Fibroblast of peridontal ligament (primary cell): ENCODE data around the gene EXD3.
A peak's percentile ranks its signal among the peaks of the same experiment; 100 is the strongest.

ENCODE experiments used
- DNase-seq: peaks from one replicate; pipeline ENCODE4 v3.0.0-alpha.2; 2010; ENCODE audit errors: extremely low read depth

EXD3 gene

DNA sequence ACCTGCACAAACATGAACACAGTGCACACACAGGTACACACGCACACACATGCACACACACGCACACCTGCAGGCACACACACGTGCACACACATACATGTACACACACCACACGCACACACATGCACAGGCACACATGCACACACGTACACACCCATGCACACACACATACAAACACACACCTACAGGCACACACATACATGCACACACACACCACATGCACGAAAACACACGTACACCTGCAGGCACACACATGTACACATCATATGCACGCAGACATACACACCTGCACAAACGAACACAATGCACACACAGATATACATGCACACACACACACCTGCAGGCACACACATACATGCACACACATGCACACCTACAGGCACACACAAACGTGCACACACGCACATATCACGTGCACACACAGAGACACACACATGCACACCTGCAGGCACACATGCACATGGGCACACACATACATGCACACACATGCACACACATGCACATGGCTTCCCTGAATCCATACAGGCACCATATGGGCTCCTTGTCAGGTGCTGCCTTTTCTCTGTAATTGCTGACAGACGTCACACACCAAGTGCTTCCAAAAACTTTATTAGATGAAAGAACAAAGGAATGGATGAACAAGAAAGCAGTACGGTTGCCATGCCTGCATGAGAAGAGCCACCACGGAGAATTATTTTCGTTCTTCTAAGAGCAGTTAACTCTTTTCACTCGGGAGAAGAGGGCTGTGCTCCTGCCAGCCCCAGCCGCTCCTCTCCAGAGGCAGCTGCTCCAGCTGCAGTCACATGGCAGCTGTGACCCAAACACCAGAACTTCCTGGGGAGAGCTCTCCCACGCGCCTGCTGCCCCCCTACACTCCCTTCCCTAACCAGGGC, 57.2 kb downstream of the EXD3 start:
- DNase-seq, result no peak

DNA sequence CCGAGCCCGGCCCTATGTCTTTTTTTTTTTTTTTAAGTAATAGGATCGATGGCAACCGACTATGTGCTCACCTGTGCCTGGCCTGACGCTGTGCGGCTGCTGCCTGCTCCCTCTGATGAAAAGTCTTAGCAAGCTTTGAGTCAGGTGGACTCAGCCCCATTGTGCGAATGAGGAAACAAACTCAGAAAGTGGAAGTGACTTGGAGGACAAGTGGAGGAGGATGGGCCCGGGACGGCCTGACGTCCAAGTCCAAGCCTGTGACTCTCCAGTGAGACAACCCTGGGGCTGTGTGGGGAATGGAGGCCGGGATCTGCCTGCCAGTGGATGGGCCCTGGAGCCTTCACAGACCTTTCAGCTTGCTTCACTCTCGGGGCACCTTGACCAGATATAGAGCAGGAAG, 57.9 kb downstream of the EXD3 start:
- no peak for DNase-seq

DNA sequence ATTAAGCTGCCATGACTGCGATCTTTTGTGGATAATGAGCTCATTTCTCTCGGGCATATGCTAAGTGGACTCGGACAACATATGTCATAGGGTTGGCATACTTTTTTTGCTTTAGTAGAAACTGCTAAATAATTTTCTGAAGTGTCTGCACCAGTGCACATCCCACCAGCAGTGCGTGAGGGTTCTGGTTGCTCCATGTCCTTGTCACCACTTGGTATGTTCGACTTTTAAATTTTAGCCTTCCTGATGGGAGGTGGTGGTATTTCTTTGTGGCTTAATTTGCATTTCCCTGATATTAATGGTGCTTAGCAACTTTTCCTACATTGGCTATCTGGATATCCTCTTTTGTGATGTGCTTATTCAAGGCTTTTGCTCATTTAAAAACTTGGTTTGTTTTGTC, 63.1 kb downstream of the EXD3 start:
- DNase-seq, result no peak

DNA sequence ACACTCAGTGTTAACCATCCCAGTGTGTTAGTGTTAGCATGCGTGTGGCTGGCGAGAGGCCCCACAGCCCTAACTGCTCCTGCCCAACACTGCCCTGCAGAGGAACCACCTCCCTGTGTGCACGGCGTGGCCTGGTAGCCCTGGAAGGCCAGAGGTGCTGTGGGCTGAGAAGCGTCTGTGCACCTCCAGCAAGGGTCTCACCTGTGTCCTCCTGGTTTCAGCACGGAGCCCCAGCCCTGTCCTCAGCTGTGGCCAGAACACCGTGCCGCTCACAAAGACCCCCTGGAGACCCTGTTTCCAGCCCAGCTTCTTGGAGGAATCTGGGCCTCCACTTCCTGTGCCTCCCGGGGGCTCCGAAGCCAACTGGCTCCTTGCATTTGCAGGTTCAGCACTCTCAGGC, 64.8 kb downstream of the EXD3 start:
- DNase-seq, result no peak

DNA sequence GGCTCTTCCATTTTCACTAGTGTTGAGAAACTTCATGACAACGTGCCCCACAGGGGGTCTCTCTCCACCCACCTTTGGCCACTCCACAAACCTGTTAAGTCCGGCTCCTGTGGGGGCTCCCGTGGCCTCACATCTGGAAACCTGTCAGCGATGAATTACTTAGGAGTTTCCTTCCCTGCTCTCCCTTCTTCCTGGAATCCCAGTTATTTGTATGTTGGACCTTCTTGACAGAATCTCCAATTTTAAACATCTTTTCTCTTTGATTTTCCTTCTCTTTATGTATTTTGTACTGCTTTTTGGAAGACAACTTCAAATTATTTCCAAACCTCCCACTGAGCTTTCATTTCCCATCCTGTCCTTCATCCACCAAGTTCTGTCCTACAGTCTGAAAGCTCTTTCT, 65.8 kb downstream of the EXD3 start:
- DNase-seq, result peak; percentile 9

DNA sequence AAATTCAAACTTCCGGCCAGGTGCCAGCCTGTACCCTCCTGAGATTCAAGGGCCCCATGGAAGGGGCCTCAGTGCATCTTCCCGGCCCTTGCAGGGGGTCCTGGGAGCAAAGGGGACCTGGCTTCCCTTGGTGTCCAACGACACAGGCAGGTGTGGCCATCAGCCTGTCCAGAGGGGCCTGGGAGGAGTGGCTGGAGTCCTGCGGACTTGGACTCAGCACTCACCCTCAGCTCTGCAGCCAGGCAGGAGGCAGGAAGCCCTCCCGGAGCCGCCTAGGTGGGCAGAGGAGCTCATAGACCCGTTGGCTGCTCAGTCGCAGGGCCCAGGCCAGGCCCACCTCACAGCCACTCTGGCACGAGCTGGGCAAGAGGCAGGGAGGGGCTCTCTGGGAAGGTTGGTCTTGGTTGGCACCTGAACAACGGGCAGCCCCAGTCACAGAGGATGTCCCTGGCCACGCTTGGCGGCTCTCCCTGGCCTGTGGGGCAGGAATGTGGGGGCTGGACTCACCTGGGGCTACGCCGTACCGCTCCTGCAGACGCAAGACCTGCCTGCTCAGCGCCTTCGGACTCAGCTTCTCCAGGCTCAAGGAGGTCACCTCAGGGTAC, 67.1 kb downstream of the EXD3 start:
- no peak for DNase-seq

DNA sequence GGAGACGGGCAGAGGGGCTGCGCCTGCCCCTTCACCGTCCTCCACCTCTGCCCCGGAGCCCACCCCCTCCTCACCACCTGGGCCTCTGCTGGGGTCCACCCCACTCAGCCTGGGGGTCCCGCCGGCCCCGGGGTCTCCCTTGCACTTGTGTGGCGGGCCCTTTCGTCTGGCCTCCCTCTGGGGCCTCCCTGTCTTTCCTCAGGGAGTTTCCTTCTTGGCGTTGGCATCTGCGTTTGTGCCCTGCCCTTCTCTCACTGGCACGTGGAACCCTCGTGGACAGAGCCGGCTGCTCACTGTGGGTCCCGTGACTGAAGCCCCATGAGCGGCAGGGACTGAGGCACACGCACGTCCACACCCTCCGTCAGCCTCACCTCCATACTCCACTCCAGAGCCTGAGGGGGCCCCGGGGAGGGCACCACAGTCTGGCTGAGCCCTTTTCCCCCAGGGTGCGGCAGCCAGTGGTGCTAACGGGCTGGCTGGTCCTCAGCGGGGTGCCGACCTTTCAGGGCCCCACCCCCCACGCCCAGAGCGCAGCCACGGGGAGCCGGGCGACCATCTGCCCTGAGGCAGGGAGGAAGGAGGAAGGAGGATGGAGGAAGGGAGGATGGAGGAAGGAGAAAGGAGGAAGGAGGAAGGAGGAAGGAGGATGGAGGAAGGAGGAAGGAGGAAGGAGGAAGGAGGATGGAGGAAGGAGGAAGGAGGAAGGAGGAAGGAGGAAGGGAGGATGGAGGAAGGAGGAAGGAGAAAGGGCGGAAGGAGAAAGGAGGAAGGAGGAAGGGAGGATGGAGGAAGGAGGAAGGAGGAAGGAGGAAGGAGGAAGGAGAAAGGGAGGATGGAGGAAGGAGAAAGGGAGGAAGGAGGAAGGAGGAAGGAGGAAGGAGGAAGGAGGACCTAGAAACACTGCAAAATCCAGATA, 67.9 kb downstream of the EXD3 start:
- DNase-seq, result no peak

DNA sequence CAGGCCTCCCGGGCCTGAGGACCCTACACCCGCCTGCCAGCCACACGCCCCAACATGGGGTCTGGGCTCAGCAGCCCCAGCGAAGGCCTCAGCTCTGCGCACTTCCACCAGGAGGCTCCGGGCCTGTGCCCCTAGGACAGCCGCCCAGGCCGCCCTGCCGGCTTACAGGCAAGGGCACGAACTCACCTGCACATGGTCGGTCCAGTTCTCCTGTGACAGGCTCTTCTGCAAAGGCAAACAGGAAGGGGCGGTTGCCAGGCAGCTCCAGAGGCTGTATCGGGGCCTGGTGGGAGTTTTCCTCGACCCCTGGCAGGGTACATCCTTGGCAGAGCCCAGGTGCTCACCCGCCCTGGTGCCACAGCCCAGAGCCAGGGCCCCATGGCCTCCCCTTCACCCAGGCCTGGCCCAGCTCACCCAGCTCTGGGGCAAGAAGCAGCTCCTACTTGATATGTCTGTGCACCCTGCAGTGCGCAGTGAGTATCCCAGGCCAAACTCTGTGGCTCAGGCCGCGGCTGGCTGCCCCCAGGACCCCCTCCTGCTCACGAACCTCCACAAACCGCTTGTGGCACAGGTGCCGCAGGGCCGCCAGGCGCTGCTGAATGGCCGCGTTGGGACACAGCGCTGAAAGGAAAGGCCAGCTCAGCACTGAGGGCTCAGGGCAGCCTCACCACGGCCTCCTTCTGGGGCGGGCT, 68.7 kb downstream of the EXD3 start:
- no peak for DNase-seq

DNA sequence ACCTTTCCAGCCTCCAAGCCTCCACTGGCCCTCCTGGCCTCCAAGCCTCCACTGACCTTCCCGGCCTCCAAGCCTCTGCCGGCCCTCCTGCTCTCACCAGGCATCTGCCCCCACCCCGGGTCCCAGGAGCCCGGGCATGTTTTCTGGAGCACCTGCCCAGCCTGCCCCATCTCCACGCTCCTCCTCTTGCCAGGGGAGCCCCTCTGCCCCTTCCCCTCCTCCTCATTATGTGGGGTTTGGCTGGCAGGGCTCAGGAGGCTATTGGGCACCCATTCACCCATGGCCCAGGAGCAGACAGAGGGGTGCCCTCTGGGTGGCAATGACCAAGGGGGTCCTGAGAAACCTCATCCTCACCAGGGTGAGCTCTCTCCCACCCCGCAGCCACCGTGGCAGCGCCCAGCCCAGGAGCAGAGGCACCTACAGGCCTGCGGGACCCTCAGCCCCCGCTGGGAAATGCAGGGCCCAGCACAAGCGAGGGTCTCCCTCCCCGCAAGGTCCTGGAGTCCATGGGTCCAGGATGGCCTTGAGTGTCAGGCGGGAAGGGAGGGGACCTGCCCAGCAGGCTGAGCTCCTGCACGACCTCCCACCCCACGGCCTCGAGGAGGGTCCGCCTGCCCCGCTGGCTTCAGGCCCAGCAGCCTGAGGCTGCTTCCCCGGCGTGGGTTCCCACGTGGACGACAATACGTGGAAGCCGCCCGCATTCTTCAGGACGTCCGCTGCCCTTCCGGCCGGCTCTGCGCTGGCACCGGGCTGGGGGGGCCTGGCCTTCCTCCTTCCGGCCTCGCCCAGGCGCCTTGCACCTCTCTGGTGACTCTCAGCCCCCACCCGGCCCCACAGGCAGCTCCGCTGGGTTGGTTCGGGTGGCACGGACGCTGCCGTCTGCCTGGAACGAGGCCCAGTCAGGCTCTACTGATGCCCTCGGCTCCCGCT, 69.5 kb downstream of the EXD3 start:
- no peak for DNase-seq

DNA sequence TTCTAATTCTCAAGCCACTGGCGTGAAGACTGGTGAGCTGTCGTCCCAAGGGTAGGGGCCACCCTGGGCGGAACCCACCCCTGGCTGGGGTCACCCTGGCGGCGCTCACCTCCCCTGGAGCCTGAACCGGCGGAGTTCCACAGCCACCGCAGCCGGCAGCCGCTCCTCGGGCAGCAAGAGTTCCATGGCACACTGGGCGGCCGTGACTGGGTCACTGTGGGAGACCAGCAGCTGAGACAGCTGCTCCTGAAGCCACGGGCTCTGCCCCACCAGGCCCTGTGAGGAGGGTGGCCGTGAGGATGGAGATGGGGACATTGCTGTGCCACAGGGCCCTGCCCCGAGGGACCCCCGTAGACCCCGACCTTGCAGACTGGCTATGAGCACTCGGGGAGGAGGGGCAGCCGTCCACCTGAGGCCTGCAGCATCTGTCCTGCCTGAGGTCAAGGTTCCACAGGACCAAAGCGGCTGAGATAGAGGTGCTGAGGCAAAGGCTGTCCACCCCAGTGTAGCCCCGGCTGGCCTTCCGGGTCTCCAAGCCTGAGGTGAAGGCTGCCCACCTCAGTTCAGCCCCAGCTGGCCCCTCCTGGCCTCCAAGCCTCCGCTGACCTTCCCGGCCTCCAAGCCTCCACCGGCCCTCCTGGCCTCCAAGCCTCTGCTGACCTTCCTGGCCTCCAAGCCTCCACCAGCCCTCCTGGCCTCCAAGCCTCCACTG, 70.3 kb downstream of the EXD3 start:
- DNase-seq, result no peak

DNA sequence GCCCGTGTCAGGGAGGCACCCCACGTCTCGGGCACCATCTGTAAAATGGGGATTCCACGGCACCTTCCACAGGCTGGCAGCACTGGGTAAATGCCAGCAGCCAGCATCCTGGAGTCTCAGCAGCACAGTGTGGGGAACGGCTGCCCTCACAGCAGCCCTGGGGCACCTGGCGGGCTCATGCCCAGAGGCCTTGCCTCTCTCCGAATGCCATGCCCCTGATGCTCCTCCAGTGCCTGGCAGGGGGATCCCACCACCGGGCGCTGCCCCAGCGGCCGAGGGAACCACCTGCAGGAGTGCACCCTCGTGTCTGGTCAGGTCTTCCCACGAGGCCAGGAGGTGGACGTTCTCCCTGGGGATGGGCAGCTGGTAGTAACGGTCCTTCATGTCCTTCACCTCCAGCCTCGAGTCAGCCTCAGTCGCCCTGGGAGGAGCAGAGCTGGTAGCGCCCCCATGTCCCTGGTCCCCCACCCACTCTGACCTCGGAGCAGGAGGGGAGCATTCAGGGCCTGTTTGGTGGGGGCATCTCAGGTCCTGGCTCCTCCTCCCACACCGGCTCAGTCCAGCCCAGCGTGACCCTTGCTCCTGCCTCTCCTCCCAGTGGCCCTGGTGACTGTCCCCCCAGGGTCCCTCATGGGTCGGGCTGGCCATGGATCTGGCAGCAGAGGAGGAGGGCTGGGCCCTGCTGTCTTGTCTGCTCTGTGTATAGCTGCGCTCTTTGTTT, 71.0 kb downstream of the EXD3 start:
- no peak for DNase-seq

DNA sequence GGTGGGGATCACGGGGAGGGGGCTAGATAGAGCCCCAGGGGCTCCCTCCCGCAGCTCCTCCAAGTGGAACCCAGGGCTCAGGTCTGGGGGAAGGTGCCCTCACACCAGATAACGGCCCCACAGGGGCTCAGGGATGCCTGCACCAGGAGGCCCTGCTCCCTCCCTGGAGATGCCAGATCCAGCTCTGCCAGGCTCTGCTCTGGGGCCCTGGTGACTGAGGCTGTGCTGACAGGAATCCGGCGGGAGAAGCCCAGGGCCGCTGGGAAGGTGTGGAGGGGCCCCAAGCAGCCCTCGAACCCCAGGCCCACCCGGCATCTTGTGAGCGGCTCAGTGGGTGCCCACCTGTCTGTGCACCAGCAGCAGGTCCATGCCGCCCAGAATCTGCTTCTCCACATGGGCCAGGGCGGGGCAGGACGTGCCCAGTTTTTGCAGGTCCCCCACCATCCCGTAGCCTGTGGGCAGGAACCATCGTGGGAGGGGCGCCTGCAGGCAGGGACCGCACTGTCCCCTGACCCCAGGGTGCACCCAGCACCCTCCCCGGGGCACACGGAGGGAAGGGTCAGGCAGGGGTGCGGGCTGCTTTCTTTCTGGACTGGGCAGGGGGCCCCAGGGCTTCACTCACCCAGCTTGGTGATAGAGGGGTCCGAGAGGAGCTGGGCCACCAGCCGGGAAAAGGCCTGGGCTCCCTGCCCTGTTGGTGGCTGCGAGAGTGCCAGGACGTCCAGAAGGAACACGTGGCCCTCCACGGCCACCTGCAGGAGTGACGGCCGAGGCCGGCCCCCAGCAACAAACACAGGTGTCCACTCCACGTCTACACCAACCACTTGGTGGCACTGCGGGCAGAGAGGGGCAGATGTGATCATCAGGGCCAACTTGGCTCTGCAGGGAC, 72.0 kb downstream of the EXD3 start:
- DNase-seq, result no peak

DNA sequence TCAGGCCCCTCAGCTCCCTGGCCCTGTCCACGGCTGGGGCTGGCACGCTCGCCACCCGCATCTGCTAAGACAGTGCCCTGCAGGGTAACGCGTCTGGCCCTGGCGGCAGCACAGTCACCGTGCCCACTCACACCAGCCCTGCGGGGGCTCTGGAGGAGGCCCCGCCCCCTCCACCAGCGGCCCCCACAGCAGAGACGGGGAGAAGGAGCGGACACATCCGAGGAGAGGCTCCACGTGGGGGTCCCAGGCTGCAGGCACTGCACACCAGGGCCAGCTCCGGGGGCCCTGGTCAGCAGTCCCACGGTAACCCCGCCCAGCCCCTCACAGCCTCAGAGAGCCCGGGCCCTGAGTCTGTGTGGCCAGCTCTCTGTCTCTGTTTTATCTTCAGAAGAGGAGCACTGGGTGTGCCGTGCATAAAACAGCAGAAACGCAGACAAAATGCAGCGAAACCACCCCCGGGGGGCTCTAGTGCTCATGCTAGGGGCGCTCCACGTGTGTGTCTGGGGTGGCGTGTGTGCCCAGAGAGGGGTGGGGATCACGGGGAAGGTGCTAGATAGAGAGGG, 73.4 kb downstream of the EXD3 start:
- DNase-seq, result no peak

DNA sequence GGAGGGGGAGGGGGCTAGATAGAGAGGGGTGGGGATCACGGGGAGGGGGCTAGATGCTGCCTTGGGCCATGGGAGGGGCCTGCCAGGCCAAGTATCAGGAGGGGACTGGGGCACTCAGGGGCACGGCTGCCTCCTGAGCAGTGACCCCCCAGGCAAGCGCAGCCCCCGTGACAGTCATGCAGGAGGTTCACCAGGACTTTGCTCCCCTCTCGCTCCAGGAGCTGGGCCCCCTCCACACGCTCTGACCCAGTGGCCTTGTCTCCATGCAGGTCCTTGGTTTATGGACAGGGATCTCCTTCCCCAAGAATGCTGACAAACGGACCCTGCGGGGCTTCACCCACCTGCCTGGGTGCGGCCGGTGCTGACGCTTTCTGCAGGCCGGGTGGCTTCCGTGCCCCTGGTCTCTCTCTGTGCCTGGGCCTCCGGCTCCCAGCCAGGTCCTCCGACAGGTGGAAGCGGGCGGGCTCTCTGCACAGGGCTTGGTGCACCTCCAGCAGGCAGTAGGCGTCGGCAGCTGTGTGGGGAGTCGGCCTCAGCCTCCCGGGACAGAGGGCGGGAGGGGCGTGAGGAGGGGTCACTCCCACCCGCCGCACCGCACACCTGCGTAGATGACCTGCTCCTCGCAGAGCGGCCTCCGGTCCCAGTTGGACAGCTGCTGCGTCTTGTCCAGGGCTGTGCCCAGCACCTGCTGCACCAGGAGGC, 74.0 kb downstream of the EXD3 start:
- DNase-seq, result no peak

DNA sequence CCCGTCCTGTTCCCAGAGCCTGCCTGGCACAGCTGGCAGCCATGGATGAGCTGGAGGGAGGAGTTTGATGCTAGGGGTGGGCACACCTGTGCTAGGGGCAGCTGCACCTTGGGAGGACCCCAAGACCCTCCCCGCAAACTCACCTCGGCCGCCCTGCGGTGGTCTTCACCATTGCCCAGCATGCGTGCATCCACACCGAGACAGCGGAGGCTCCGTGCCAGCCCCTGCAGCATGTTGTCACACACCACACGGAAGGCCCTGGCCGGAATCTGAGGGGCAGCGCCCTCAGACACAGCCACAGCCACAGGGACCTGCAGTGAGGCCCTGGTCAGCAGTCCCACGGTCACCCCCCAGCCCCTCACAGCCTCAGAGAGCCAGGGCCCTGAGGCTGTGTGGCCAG, 75.0 kb downstream of the EXD3 start:
- DNase-seq, result no peak

DNA sequence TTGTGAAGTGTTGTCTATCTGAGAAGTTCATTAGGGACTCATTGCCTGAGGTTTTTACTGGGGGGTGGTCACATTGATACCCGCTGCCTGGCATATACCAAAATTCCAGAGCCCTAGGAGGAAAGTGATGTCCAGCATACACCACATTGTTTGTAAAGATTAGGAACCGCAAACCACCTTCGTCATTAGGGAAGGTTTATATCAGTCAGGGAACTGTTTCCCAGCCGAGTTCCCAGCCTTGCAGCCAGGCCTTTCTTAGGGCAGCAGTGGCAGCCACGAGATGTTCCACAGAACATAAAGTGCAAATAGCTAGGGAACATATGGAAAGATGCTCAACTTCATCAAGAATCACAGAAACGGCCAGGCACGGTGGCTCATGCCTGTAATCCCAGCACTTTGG, 80.5 kb downstream of the EXD3 start:
- DNase-seq, result no peak

DNA sequence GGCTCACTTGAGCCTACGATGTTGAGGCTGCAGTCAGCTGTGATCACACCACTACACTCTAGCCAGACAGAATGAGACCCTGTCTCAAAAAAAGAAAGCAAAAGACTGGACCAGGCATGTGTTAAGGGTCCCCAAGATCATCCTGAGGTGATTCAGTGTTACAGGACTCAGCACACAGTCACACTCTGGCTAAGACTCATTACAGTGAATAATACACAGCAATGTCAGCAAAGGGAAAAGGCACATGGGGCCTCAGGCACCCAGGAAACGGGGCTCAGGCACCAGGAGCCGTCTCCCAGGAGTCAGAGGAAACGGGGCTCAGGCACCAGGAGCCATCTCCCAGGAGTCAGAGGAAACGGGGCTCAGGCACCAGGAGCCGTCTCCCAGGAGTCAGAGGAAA, 81.7 kb downstream of the EXD3 start:
- no peak for DNase-seq
